Suppressor macrophage treated with lipopolysaccharide for 4 hours (primary cell): ENCODE results near the gene TET2.
A peak's percentile ranks its signal among the peaks of the same experiment; 100 is the strongest.

Source experiments
- DNase-seq: peaks from one replicate; pipeline ENCODE4 v3.0.0-alpha.2; 2020

TET2 gene

DNA sequence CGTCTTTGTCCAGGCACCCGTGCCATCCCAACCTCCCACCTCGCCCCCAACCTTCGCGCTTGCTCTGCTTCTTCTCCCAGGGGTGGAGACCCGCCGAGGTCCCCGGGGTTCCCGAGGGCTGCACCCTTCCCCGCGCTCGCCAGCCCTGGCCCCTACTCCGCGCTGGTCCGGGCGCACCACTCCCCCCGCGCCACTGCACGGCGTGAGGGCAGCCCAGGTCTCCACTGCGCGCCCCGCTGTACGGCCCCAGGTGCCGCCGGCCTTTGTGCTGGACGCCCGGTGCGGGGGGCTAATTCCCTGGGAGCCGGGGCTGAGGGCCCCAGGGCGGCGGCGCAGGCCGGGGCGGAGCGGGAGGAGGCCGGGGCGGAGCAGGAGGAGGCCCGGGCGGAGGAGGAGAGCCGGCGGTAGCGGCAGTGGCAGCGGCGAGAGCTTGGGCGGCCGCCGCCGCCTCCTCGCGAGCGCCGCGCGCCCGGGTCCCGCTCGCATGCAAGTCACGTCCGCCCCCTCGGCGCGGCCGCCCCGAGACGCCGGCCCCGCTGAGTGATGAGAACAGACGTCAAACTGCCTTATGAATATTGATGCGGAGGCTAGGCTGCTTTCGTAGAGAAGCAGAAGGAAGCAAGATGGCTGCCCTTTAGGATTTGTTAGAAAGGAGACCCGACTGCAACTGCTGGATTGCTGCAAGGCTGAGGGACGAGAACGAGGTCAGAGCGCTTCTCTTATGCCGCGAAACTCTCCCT, at the start of gene TET2:
TSS of gene TET2 (plus strand) at position 601 of the 740 bp plus-strand sequence. CDS start 87,067 bp downstream, outside the sequence.
- peak; percentile 96 for DNase-seq

DNA sequence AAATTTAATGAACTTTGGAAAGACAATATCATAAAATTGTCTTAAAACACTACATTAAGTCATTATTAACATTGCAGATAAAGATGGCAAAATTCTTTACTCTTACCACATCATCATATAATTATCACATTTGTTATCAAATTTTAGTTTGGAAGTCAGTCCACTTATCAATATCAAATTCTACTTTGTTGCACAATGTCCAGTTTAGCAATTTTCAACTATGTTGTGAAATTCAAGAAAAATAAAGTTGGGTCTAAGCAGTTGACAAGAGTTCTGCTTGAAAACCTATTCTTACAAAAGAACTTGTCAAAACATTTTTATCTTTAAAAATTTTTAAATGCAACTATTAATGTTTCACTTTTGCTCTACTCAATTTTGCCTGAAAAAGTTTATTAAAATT, 44.7 kb upstream of the TET2 start:
- no peak for DNase-seq

DNA sequence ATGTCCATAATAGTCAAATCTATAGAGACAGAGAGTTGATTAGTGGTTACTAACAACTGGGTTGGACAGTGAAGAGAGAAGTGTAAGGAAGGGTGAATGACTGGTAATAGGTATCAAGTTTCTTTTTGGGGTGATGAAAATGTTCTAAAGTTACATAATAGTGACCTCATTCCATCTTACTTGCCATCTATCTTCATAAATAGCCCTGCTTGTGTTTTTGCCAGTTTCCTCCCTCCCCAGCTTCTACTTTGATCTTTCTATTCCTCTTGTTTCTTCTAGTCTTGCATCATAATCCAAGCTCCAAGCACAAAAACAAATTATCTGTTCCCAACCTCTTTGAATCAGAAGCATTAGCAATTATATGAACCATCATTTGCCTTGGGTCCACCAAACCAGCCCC, 40.2 kb upstream of the TET2 start:
- peak; percentile 19 for DNase-seq

DNA sequence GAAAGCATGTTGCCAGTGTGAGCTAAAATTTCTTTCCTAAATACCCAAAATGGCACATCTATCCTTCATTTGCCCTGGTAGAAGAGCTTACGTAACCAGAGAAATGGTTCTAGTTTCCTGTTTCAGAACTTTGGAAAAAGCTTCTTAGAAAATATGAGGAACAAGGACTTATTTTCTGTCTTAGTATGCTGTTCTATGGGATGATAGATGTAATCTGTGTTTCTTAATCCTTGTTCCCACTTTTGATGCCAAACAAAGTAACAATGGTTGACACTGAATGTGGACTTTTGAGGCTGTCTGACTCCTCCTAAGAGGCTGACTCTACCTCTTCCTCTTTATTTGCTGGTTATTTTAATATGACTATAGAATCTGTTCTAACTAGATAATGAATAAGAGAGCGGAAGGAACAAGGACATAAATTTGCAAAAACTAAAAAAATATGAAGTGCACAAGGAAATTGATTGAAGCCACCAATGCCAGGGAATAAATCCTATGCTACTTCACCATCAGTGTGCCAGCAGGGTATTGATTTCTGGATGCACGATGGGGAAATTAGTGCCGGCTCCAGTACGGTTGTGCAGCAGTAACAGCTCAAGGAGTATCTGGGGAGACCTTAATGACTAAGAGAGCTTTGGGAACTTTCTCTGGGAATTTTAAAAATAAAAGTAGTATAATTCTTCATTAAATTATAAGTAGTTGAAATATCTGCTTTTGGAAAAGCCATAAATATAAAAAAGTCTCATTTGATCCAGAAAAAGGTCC, 39.4 kb upstream of the TET2 start:
- DNase-seq: peak; percentile 85

DNA sequence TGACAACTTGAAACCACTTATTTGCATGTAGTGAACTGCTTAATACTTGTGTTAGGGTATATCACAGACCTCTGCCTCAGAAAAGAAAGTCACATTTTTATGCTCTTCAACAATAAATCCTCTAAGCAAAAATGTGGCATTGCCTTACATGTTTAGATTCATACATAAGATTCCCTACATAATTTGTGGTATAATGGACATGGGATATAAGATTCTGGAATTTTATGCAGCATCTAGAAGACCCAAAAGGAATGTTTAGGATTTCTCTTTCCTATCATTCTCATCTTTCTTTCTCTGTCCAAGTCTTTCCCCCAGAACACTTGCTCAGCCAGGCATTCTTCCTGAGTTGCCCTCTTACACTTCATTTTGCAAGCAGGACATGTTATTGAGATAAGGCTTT, 37.7 kb upstream of the TET2 start:
- DNase-seq: no peak

DNA sequence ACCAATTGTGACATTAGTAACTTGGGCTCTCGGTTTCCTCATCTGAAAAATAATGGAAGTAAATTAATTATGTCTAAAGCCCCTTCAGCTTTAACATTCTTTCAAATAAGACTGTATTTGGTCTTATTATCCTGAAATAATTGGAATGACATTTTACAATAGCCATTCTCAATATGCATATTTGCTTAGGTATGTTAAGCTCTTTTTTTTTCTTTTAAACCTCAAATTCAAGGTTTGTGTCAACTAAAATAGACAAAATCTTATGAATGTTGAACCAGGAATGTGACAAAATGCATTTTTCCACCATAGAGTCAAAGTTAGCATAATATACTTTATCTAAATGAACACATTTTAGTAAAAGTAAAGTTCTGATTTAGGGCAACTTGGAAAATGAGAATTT, 34.4 kb upstream of the TET2 start:
- no peak for DNase-seq

DNA sequence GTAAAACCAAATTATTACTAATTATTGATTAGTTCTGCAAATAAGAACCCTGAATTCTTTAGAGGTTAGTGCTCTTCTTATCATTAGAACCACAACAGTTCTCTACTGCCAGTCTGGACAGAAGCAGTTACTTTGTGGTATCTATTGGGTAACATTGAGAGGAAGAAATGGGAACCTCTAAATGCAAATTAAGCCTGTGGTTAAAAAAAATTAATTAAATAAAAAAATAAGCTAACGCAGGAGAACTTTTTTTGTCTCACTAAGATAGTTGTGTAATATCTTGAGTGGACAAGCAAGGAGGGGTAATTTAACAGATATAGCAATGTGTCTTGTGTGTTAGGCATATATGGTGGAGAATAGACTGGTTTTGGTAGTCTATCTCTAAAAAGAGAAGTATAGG, 32.9 kb upstream of the TET2 start:
- DNase-seq: peak; percentile 66

DNA sequence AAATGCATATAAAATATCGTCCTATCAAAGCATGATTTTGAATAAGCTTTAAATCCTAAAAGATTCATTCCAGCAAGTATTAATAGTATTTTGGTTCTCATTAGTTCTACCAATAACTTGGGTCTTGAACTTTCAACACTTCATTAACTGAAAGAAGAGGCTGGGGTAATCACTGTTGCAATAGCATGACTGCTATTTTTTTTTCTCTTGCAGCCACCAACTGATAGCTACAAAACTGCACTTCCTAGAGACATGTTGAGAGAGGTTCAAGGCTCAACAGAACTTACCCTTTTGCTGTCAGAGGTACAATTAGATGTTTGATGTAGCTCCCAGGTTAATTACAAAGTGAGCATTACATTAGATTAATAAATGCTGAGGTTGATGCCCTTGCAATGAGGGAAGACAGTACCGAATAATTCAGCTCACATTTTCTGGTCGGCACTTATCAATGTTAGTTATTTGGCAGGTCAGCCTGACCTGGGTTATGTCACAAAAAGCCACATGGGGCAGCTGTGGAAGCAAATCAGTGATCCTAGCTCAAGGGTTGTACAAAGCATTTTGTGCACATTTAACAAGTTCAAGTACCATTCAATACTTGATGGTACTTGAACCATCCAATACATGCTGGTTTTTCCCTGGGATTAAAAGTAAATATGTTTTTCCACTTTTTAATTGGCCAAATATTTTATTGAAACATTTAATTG, 29.9 kb upstream of the TET2 start:
- DNase-seq: no peak

DNA sequence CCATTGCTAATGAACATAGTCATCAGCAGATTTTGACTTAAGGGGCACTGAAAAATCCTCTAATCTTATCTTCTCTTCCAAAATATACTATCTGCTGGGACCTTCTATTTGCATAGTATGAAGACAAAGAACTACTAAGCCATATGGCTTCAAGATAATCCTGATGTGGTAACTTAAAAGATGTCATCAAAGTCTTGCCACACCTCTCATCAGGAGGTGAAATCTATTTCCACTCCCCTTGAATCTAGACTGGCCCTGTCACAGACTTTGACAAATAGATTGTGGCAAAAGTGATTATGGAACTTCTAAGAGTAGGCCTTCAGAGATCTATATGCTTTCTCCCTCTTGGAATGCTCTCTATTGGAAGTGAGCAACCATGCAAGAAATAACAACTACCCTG, 27.3 kb upstream of the TET2 start:
- DNase-seq: no peak

DNA sequence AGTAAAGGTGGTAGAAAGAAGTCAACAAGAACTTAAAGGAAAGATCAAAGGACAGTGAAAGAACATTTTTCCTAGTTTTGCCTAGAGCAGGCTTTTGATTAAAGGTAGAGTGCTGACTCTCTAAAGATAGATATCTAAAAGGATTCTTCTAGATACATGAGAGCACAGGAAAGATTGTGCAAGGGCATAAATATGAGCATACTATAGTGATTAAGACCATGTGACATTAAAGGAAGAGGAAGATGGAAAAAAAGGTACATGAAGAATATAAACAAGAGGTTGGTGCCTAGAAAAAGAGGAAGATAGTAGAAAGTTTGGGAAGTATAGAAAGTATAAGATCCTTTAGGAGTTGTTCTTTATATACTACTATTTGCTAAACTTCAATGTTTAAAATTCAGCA, 26.1 kb upstream of the TET2 start:
- DNase-seq: peak; percentile 38

DNA sequence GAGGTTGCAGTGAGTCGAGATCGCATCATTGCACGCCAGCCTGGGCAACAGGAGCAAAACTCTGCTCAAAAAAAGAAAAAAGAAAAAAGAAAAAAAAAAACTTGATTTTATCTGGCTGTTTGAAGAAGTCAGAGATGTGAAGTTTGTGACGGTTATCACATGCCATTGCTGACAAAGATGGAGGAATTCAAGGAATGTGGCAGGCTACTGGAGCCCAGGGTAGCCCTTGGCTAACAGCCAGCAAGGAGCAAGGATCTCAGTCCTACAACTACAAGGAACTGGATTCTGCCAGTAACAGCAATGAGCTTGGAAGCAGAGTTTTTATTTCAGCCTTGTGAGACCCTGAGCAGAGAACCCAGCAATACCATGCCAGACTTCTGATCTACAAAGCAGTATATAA, 24.3 kb upstream of the TET2 start:
- no peak for DNase-seq

DNA sequence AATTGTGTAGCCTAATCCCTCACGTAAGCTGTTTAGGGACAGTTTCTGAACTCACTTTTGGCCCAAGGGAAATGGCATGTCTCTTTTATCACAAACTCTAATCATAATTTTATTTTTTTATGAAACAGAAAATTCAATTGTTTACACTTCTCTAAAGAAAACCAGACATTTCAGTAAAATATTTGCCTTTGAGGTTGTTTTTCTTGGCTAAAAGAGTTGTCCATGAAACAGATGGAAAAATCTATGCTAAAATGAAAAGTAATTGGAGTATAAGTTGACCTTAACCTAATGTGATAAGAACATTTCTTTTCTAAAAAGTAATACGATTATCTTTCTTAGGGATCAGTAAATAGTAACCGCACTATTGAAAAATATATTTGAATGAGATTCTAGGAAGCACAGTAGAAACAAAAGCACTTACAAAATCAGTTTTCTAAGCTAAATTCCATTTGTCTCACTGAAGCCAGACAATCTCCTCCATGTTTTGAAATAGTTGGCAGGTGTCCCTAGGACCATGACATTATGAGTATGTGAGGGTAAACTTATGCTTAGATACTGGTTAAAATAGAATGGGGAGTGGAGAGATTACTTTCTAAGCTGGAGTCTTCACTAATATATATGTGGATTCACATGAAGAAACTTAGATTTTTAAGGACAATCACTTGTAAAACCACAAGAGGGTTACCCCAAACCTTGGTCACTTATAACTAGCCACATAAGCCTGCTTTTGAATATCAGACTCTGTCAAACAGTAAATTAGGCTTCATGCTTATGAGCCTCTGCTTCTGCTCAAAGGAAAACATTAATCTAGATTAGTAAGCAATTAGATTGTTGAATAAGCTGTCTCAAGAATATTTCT, 20.1 kb upstream of the TET2 start:
- no peak for DNase-seq

DNA sequence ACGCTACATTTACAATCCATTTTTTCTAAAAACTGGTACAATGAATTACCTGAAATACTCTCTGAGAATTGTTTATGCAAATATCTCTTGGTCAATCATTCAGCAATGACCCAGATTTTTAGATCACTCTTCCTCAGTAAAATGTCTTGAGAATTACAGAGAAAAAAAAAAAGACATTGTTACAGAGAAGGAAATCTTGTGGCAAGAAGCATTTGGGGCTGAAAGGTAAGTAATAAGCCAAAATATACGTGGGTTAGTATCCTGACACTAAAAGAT, 19.6 kb upstream of the TET2 start:
- DNase-seq: no peak

DNA sequence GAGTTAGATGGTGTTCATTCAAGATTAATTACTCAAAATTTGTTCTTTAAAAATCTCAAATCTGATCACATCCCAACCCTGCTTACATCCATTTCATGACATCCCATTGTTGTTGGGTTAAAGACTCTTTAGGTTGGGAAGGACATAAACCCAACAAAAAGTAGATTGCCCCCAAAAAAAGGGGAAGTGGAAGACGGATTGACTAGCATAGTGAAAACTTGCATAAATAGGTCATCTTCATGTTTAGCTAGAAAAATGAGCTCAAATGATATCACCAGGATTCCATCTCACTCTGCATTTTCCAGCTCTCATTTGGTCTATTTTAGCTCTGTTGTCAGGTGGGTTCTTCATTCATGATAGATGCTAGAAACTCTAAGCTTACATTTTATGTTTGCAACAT, 18.5 kb upstream of the TET2 start:
- DNase-seq: peak; percentile 42

DNA sequence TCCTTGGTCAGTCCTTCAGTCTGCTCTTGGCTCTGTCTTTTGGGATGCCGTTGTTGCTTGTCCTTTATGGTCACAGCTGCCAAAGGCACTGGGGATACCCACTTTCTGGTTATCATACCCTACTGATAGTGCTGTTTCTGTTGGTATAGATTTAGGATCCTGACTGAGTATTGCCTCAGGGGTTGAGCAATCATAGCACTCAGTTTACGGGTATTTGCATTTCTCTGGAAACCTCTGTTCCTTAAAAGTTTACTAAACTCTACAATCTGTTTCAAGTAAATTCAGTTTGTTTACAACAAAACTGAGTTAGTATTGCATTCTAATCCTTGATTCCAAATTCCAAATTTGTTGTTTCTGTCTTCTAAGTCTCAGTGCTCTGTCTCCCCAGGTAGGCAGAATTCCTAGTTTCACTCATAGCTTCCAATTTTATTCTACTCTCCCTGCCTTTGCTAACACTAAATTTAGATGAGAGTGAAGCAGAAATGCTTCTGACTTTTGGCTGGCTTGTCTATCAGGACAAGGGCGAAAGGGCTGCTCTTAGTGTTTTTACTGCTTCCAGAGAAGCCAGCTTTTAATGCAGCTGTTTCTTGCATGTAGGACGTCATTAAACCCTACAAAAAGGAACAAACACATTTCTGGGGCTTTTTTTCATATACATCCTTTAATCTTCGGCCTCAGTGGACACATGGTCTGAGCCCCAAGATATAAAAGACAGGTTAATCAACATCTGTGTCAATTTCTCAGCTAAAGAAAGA, 17.2 kb upstream of the TET2 start:
- peak; percentile 43 for DNase-seq

DNA sequence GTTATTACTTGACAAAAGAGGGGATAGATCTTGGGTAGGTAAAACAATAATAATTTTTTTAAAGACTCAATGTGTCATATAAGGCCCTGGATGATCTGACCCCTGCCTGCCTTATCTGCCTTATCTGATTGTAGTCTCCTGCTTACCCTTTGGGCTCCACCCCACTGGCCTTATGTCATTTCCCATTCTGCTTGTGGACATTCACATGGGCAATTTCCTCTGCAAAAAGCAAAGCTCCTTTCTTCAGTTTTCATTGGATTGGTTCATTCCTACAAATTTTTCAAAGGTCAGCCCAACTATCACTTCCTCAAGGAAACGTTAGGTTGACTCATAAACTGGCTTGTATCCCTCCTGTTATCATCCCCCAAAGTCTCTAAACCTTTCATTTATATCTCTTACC, 15.7 kb upstream of the TET2 start:
- DNase-seq: peak; percentile 71

DNA sequence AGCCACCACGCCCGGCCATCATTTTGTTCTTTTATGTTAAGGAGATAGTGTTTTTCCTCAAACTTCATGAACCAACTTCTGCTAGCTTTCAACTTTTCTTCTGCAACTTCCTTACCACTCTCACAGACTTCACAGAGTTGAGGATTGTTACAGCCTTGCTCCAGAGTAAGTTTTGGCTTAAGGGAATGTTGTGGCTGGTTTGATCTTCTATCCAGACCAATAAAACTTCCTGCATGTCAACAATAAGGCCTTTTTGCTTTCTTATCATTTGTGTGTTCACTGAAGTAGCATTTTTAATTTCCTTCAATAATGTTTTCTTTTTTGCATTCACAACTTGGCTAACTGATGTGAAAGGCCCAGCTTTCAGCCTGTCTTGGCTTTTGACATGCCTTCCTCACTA, 12.7 kb upstream of the TET2 start:
- DNase-seq: no peak

DNA sequence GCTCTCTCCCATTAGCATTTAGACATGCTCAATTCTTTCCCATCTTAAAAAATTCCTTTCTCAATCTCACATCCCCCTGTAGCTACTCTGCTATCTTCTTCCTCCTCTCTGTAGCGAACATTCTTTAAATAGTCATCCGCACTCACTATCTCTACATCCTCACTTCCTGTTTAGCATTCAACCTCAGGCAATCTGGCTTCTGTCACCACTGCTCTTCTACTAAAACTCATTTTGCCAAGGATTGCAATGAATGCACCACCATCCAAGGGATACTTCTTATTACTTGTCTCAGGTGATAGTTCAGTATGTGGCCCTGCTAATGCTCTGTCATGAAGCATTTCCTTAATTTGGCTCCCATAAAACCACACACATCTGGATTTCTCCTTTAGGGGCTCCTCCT, 10.9 kb upstream of the TET2 start:
- peak; percentile 48 for DNase-seq

DNA sequence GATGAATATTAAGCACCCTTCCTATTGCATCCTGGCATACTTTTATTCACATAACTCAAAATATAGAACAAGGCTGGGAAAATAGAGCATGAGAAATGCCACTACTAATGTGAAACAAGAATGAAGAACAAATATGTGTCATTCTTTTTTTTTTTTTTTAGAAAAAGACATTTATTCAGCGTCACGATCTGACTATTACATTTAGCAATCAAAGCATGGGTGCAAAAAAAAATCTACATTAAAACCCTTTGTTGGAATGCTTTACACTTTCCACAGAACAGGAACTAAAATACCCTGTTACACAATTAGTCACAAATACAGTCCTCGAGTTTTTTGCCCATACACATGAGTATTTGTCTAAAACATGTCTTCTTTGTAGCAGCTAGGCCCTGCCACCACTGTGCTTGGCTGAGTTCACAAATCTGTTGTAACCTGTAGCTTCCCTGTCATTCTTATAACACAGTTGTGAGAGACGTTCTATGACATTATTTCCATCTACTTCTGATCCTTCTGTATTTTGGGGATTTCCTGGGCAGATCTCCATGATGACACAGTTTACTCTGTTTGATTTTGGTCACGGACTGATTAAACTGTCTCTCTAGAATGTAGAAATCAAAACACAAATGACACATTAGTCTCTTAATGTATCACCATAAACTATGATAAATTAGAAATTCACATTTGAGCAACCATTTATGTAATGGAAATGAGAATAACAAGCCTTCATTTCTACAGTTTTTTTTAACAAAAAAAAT, 9.4 kb upstream of the TET2 start:
- DNase-seq: peak; percentile 83

DNA sequence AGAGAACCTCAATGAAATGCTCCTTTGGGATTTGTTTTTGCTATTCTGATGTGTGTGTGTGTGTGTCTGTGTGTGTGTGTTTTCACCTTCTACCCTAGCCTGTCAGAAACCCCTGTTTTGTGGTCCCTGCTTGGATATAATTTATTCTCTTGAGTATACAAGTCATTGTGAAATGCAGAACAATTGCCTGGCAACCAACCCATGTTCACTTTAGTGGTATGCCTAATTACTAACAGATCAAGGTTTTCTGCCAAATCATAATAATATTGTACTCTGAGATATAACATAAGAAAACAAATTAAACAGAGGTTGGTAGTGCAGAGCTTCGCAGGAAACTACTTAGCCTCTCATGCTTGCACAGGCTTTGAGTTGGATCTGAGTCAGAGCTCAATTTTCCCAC, 7.0 kb upstream of the TET2 start:
- DNase-seq: no peak

DNA sequence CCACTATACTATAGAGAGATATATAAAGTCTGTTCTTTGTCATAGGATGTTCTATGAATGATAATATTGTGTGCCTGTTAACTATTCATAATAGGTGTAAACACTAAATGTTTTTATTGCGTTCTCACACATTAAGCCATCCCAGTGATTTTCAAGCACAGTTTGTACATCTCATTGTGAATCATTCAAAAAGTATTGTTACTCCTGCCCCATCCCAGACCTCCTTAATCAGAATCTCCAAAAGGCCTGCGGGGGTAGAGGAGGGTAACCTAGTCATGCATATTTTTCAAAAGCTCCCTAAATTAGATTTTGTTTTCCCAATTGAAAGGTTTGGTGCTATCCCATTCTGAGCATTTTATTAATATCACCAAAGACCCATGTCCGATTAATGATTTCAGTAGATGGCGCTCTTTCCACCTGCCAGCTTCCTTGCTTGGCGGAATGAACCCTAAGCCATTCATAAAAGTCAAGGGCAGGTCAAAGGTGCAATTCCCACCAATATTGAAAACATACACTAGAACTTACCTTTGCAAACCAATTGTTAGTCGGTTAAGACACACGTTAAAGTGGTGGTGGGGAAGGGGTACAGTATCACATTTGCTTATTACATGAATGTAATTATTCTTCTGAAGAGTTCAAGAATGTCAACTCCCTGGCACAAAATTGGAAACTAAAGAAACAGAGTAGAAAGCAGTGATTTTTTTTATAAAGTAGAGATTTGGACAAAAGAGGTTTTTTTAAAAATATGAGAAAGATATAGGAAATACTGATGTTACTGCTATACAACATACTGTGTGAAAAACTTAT, 5.8 kb upstream of the TET2 start:
- no peak for DNase-seq
